ENCODE data around the gene MMS19. TPM values are rescaled to one million over a fixed set of nuclear protein-coding genes. Genes with fewer than 3 reads are reported as not detected.

MMS19 gene
- total RNA-seq, 1 donor from 2014 or later, result 127 TPM

DNA sequence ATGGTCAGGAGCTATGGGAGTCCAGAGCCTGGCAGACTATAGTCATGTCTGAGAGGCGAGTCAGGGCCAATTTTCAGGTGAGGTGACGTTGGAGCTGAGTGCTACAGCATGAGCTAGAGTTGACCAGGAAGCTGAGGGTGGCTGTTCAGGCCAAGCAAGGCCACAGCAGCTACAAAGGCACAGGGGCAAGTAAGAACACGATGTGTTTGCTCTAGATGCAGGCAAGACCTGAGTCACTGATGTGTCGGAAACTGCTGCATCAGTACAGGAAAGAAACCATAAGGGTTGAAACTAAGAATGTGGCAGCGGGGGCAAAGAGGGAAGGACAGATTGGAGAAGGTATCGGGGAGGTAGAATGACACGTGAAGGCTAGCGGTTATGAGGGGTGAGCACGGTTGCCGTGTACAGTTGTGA, 85.3 kb downstream of the MMS19 start:
- TF ChIP-seq CTCF (IDR thresholded peaks at IDR 0.05; ENCODE audit: unreplicated experiment), result no peak
- no peaks in the 10 kb centered on the region for H3K36me3 Mint-ChIP-seq (ENCODE audit: low read depth, unreplicated experiment)
- H3K27me3 Mint-ChIP-seq (ENCODE audit: unreplicated experiment), result peaks cover 3% of the 10 kb centered on the region
- no peak overlapping the region for H3K4me3 Mint-ChIP-seq (ENCODE audit: unreplicated experiment)
- H3K4me1 Mint-ChIP-seq (ENCODE audit: unreplicated experiment), result peaks cover 10% of the 10 kb centered on the region
- DNase-seq (ENCODE audit: low spot score), result no peak
- H3K27ac Mint-ChIP-seq (ENCODE audit: unreplicated experiment), result no peak overlapping the region
- no peaks in the 10 kb centered on the region for H3K9me3 Mint-ChIP-seq (ENCODE audit: unreplicated experiment)

GRCh38 chr10:97411406-97411805, 86.8 kb downstream of the MMS19 start:
- no peaks in the 10 kb centered on the region for H3K9me3 Mint-ChIP-seq (ENCODE audit: unreplicated experiment)
- H3K27ac Mint-ChIP-seq (ENCODE audit: unreplicated experiment), result no peak overlapping the region
- H3K4me1 Mint-ChIP-seq (ENCODE audit: unreplicated experiment), result peaks cover 8% of the 10 kb centered on the region
- H3K27me3 Mint-ChIP-seq (ENCODE audit: unreplicated experiment), result peaks cover 1% of the 10 kb centered on the region
- no peak for TF ChIP-seq CTCF (IDR thresholded peaks at IDR 0.05; ENCODE audit: unreplicated experiment)
- DNase-seq (ENCODE audit: low spot score), result no peak
- H3K36me3 Mint-ChIP-seq (ENCODE audit: low read depth, unreplicated experiment), result no peaks in the 10 kb centered on the region
- no peak overlapping the region for H3K4me3 Mint-ChIP-seq (ENCODE audit: unreplicated experiment)

DNA sequence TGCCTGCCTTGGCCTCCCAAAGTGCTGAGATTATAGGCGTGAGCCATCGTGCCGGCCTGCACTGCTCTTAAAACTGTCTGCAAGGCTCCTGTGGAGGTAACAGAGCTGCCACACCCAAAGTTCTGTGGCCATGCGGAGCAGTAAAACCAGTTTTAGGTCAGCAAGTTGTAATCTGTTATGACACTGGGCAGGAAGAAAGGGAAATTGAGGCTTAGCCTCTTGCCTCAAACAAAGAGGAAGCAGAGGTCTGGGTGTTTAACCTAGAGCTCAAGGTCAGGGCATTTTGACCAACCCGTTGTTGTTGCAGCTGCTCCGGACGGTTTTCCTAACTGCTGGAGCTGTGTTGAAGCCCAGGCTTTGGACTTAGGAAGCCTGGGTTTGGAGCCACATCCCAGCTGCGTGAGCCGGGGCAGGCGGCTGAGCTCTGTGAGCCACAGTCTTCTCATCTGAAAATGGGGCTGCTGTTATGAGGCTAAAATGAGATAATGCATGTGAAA, 89.7 kb downstream of the MMS19 start:
- Mint-ChIP-seq H3K9me3 (ENCODE audit: unreplicated experiment) (no peaks in the 10 kb centered on the region), H3K27ac (ENCODE audit: unreplicated experiment) (no peak overlapping the region), H3K36me3 (ENCODE audit: low read depth, unreplicated experiment) (no peaks in the 10 kb centered on the region), H3K4me1 (ENCODE audit: unreplicated experiment) (peaks cover 9% of the 10 kb centered on the region), H3K27me3 (ENCODE audit: unreplicated experiment) (peaks cover 1% of the 10 kb centered on the region), H3K4me3 (ENCODE audit: unreplicated experiment) (no peak overlapping the region)
- no peak for TF ChIP-seq CTCF (IDR thresholded peaks at IDR 0.05; ENCODE audit: unreplicated experiment)
- DNase-seq (ENCODE audit: low spot score), result no peak

Other genes with a start within 250 kb of the MMS19 start
- gene ARHGAP19, start 205.8 kb downstream of the MMS19 start, total RNA-seq (ENCODE audit: unreplicated experiment), result 19.8 TPM
- 8.0 TPM for gene FRAT1, start 179.2 kb downstream of the MMS19 start, total RNA-seq (ENCODE audit: unreplicated experiment)
- 25.6 TPM for gene FRAT2, start 163.7 kb downstream of the MMS19 start, total RNA-seq (ENCODE audit: unreplicated experiment)
- 19.5 TPM for gene RRP12, start 97.1 kb downstream of the MMS19 start, total RNA-seq (ENCODE audit: unreplicated experiment)
- gene PGAM1, start 72.2 kb downstream of the MMS19 start, total RNA-seq (ENCODE audit: unreplicated experiment), result 291 TPM
- 36.0 TPM for gene EXOSC1, start 52.4 kb downstream of the MMS19 start, total RNA-seq (ENCODE audit: unreplicated experiment)
- 45.0 TPM for gene ZDHHC16, start 52.2 kb downstream of the MMS19 start, total RNA-seq (ENCODE audit: unreplicated experiment)
- 78.0 TPM for gene UBTD1, start 502 bp upstream of the MMS19 start, total RNA-seq (ENCODE audit: unreplicated experiment)
- 0.33 TPM for gene ANKRD2, start 74.4 kb upstream of the MMS19 start, total RNA-seq (ENCODE audit: unreplicated experiment)
- gene HOGA1, start 86.0 kb upstream of the MMS19 start, total RNA-seq (ENCODE audit: unreplicated experiment), result 0.85 TPM
- not detected for gene C10orf62, start 91.3 kb upstream of the MMS19 start, total RNA-seq (ENCODE audit: unreplicated experiment)
- 10.9 TPM for gene MORN4, start 135.1 kb upstream of the MMS19 start, total RNA-seq (ENCODE audit: unreplicated experiment)
- 35.4 TPM for gene PI4K2A, start 142.2 kb upstream of the MMS19 start, total RNA-seq (ENCODE audit: unreplicated experiment)
- gene AVPI1, start 188.8 kb upstream of the MMS19 start, total RNA-seq (ENCODE audit: unreplicated experiment), result 0.67 TPM
- gene MARVELD1, start 215.3 kb upstream of the MMS19 start, total RNA-seq (ENCODE audit: unreplicated experiment), result 21.0 TPM
- gene ZFYVE27, start 238.7 kb upstream of the MMS19 start, total RNA-seq (ENCODE audit: unreplicated experiment), result 19.2 TPM

All from endothelial cell (in vitro differentiated cells).